OCI-LY1 (cell line): ENCODE results near the gene C11orf58.

Source experiments
- H2AFZ ChIP-seq: fragments of 200-600 bp; sonication (generic), shearing (Covaris generic); 2 replicates; pipeline ENCODE4 v1.6.0; 2014; ENCODE audit warnings: antibody characterized with exemption, mild to moderate bottlenecking, low read length
- H3F3A ChIP-seq: fragments of 200-600 bp; sonication (generic), shearing (Covaris generic); 2 replicates; pipeline ENCODE4 v1.6.0; 2014; ENCODE audit warnings: mild to moderate bottlenecking, antibody characterized with exemption, low read length, moderate library complexity; ENCODE audit not compliant: insufficient read depth
- H3K27ac ChIP-seq: fragments of 200-600 bp; sonication (generic); 2 replicates; pipeline ENCODE4 v1.5.1; 2014; ENCODE audit warnings: low read length, mixed run types, mild to moderate bottlenecking, low read depth; ENCODE audit not compliant: poor library complexity, severe bottlenecking
- H3K27me3 ChIP-seq: fragments of 200-600 bp; sonication (generic); 2 replicates; pipeline ENCODE4 v1.6.0; 2014; ENCODE audit warnings: antibody characterized with exemption, mild to moderate bottlenecking, low read length, moderate library complexity; ENCODE audit not compliant: insufficient read depth
- H3K36me3 ChIP-seq: fragments of 200-600 bp; sonication (generic); 2 replicates; pipeline ENCODE4 v1.6.1; 2014; ENCODE audit warnings: mild to moderate bottlenecking, antibody characterized with exemption, low read length, moderate library complexity, mixed read lengths; ENCODE audit not compliant: insufficient read depth
- H3K4me1 ChIP-seq: fragments of 200-600 bp; sonication (generic); 2 replicates; pipeline ENCODE4 v1.5.1; 2014; ENCODE audit warnings: mild to moderate bottlenecking, low read length, moderate library complexity; ENCODE audit not compliant: insufficient read depth, severe bottlenecking
- H3K4me2 ChIP-seq: fragments of 200-600 bp; sonication (generic), shearing (Covaris generic); 2 replicates; pipeline ENCODE4 v1.6.1; 2014; ENCODE audit warnings: low read length
- H3K4me3 ChIP-seq: fragments of 200-600 bp; sonication (generic); 2 replicates; pipeline ENCODE4 v1.5.1; 2014; ENCODE audit warnings: low read length, low read depth, mild to moderate bottlenecking, mixed read lengths; ENCODE audit not compliant: poor library complexity, severe bottlenecking
- H3K79me2 ChIP-seq: fragments of 200-600 bp; shearing (Covaris generic); 2 replicates; pipeline ENCODE4 v1.6.1; 2016; ENCODE audit warnings: mixed run types, low read length, mixed read lengths; ENCODE audit not compliant: insufficient read depth
- H3K9ac ChIP-seq: fragments of 200-600 bp; sonication (generic), shearing (Covaris generic); 2 replicates; pipeline ENCODE4 v1.6.1; 2014; ENCODE audit warnings: mild to moderate bottlenecking, low read length, mixed read lengths
- H3K9me2 ChIP-seq: fragments of 200-600 bp; sonication (generic), shearing (Covaris generic); 2 replicates; pipeline ENCODE4 v1.6.1; 2014; ENCODE audit warnings: low read depth, mild to moderate bottlenecking, low read length, mixed read lengths
- H3K9me3 ChIP-seq: fragments of 200-600 bp; shearing (Covaris generic); 2 replicates; pipeline ENCODE4 v1.6.1; 2014; ENCODE audit warnings: low read length, mixed read lengths
- H4K20me1 ChIP-seq: fragments of 200-600 bp; sonication (generic), shearing (Covaris generic); 2 replicates; pipeline ENCODE4 v1.6.0; 2016; ENCODE audit warnings: mild to moderate bottlenecking, low read length; ENCODE audit not compliant: insufficient read depth
- EZH2 ChIP-seq: fragments of 200-600 bp; sonication (generic), shearing (Covaris generic); IDR thresholded peaks from 2 replicates; pipeline ENCODE4 v1.8.0; 2017; ENCODE audit warnings: borderline replicate concordance, mixed run types, mild to moderate bottlenecking, antibody characterized with exemption, low read length, moderate library complexity, mixed read lengths
- TF ChIP-seq, protein P1 (sequence below): fragments of 200-600 bp; sonication (generic), shearing (Covaris generic); IDR thresholded peaks from 2 replicates; pipeline ENCODE4 v1.5.1; 2017; ENCODE audit warnings: mild to moderate bottlenecking, antibody characterized with exemption, low read length, moderate library complexity, mixed read lengths

Gene C11orf58

DNA sequence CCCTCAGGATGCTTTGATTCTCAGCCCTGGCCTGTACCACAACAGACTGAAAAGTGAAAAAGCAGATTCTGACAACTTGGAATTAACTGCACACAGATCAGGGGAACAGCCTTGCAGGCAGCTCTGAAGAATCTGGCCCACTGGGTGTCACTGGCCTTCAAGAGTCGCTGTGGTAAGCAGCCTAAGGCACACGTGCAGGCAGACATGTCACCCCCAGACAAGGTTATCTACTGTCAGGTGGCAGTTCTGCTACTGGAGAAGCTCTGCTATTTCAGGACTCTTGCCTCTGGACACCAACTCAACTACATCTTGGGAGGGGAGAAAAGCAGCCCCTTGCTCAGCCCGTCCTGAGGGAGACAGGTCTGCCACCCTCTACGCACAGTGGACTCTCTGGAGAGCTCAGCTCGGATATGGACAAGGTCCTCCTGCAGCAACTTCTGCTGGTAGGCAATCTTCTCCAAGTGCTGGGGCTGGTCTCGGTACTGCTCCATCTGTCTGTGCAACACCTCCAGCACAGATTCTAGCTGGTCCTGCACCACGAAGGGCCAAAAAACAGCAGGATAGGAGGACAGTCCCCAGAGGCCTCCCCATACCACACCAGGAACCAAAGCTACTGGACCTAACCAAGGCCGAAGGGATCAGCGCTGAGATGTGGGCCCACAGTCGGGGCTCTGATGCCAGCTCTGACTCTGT, 63.0 kb downstream of the C11orf58 start:
- Histone ChIP-seq H3K9me3 (no peaks in the 10 kb centered on the region), H3K9me2 (no peaks in the 10 kb centered on the region), H3F3A (no peaks in the 10 kb centered on the region), H2AFZ (no peak overlapping the region), H3K9ac (no peak overlapping the region), H3K4me1 (no peaks in the 10 kb centered on the region), H3K79me2 (no peaks in the 10 kb centered on the region), H4K20me1 (no peaks in the 10 kb centered on the region), H3K36me3 (no peaks in the 10 kb centered on the region), H3K4me2 (no peak overlapping the region), H3K27ac (no peak overlapping the region), H3K27me3 (no peaks in the 10 kb centered on the region; the same call in 1 of the 2 replicates), H3K4me3 (no peak overlapping the region)
- TF ChIP-seq EZH2: no peak
- TF ChIP-seq, protein P1, sequence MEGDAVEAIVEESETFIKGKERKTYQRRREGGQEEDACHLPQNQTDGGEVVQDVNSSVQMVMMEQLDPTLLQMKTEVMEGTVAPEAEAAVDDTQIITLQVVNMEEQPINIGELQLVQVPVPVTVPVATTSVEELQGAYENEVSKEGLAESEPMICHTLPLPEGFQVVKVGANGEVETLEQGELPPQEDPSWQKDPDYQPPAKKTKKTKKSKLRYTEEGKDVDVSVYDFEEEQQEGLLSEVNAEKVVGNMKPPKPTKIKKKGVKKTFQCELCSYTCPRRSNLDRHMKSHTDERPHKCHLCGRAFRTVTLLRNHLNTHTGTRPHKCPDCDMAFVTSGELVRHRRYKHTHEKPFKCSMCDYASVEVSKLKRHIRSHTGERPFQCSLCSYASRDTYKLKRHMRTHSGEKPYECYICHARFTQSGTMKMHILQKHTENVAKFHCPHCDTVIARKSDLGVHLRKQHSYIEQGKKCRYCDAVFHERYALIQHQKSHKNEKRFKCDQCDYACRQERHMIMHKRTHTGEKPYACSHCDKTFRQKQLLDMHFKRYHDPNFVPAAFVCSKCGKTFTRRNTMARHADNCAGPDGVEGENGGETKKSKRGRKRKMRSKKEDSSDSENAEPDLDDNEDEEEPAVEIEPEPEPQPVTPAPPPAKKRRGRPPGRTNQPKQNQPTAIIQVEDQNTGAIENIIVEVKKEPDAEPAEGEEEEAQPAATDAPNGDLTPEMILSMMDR: no peak

DNA sequence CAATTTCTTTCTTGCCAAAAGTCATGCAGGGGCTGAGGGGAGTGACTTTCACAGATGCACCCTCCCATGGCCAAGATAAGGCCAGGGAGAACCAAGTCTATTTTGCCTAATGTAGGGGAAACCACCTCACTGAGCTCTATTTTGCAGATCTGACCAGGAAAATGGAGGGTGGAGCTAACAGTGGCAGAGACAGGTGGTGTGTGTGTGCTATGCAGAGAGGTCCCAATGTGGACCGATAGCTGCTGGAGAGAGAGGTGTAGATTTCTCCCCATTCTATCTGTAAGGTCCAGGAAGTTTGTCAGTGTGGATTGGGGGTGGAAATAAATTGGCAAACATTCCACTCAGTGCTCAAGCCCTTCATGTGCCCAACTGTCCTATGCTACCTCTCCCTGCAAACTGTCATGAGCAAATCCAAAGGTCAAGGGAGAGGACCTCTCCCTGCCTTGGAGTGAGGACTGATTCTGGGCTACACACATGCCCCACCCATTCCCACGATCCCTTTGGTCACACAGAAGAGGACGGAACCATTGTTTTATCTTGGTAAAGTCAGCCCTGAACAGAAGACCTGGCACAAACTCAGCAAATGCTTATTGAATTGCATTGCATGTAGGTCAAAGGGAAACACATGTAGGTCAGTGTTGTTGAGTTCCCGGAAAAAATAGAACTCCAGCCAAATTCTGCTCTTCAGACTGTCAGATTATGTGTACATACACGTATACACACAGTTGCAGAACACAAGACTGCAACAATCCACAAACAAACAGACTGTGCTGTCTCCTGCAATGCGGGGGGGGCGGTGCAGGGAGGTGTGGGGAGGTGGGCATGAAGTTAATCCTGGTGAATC, 65.9 kb downstream of the C11orf58 start:
- H3K4me1 ChIP-seq: no peaks in the 10 kb centered on the region
- no peak overlapping the region for H2AFZ ChIP-seq
- H3K4me3 ChIP-seq: no peak overlapping the region
- H3K36me3 ChIP-seq: no peaks in the 10 kb centered on the region
- H3K27ac ChIP-seq: no peak overlapping the region
- no peaks in the 10 kb centered on the region for H3K9me2 ChIP-seq
- no peaks in the 10 kb centered on the region for H3K9me3 ChIP-seq
- H3K79me2 ChIP-seq: no peaks in the 10 kb centered on the region
- H3K9ac ChIP-seq: no peak overlapping the region
- H4K20me1 ChIP-seq: no peaks in the 10 kb centered on the region
- no peaks in the 10 kb centered on the region for H3K27me3 ChIP-seq
- no peak overlapping the region for H3K4me2 ChIP-seq
- no peak for TF ChIP-seq EZH2
- TF ChIP-seq, protein P1: no peak
- H3F3A ChIP-seq: no peaks in the 10 kb centered on the region

DNA sequence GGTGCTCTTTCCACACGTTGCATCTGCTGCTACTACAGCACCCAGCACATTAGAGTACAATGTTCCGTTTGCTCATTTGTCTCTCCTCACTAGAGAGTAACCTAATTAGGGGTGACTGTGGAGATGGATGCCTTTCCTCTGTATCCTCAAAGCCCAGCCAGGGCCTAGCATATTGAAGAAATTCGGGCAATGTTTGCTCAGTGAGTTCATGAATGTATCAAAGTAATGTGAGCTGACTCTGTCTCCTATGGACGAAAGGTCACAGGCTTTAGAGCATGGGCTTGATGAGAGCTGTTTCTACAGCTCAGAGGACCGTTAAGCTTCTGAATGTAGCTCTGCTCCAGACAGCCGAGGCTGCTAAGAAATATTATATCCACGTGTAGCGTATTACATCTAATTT, 67.5 kb downstream of the C11orf58 start:
- no peak overlapping the region for H3K27ac ChIP-seq

More for the DNA sequence above, 67.5 kb downstream of the C11orf58 start:
- Histone ChIP-seq H3K9me3 (no peaks in the 10 kb centered on the region), H3K4me2 (no peak overlapping the region), H3K4me3 (no peak overlapping the region), H2AFZ (no peak overlapping the region), H3K79me2 (no peaks in the 10 kb centered on the region), H3K9ac (no peak overlapping the region), H3K4me1 (no peaks in the 10 kb centered on the region), H3F3A (no peaks in the 10 kb centered on the region), H3K36me3 (no peaks in the 10 kb centered on the region), H3K9me2 (no peaks in the 10 kb centered on the region), H3K27me3 (no peaks in the 10 kb centered on the region), H4K20me1 (no peaks in the 10 kb centered on the region)
- TF ChIP-seq EZH2: no peak
- TF ChIP-seq, protein P1: no peak
